Measurements from ENCODE around the gene MYO1D. TPM values are rescaled to one million over a fixed set of nuclear protein-coding genes. Genes with fewer than 3 reads are reported as not detected.

MYO1D gene
- total RNA-seq, 1 donor from 2014 or later, result 24.9 TPM

- no peak overlapping the region for H3K4me3 Mint-ChIP-seq
- DNase-seq (ENCODE audit: extremely low spot score, unreplicated experiment), result no peak
- H3K27me3 Mint-ChIP-seq, result no peaks in the 10 kb centered on the region
- H3K9me3 Mint-ChIP-seq, result no peaks in the 10 kb centered on the region
- peaks cover 5% of the 10 kb centered on the region for H3K4me1 Mint-ChIP-seq (ENCODE audit: unreplicated experiment)
- H3K36me3 Mint-ChIP-seq, result no peaks in the 10 kb centered on the region
- peak; percentile 27 for TF ChIP-seq CTCF (conservative IDR thresholded peaks at IDR 0.05)
- H3K27ac Mint-ChIP-seq, result no peak overlapping the region
These were observed 379.3 kb downstream of the MYO1D start for GRCh38 chr17:32497431-32498205.

- Mint-ChIP-seq H3K9me3 (no peaks in the 10 kb centered on the region), H3K27ac (no peak overlapping the region), H3K36me3 (no peaks in the 10 kb centered on the region), H3K27me3 (no peaks in the 10 kb centered on the region), H3K4me1 (ENCODE audit: unreplicated experiment) (peaks cover 10% of the 10 kb centered on the region), H3K4me3 (no peak overlapping the region)
- DNase-seq (ENCODE audit: extremely low spot score, unreplicated experiment), result no peak
- TF ChIP-seq CTCF (conservative IDR thresholded peaks at IDR 0.05), result no peak
These were observed 380.4 kb downstream of the MYO1D start for GRCh38 chr17:32496395-32497073.

- no peaks in the 10 kb centered on the region for H3K27me3 Mint-ChIP-seq
- no peaks in the 10 kb centered on the region for H3K9me3 Mint-ChIP-seq
- no peak for DNase-seq (ENCODE audit: extremely low spot score, unreplicated experiment)
- no peak for TF ChIP-seq CTCF (conservative IDR thresholded peaks at IDR 0.05)
- H3K4me1 Mint-ChIP-seq (ENCODE audit: unreplicated experiment), result peaks cover 10% of the 10 kb centered on the region
- no peaks in the 10 kb centered on the region for H3K36me3 Mint-ChIP-seq
- no peak overlapping the region for H3K27ac Mint-ChIP-seq
- H3K4me3 Mint-ChIP-seq, result no peak overlapping the region
These were observed 381.3 kb downstream of the MYO1D start for GRCh38 chr17:32495359-32496231.

GRCh38 chr17:32494621-32495358, 382.1 kb downstream of the MYO1D start:
- TF ChIP-seq CTCF (conservative IDR thresholded peaks at IDR 0.05), result no peak
- no peak for DNase-seq (ENCODE audit: extremely low spot score, unreplicated experiment)
- H3K9me3 Mint-ChIP-seq, result no peaks in the 10 kb centered on the region
- H3K36me3 Mint-ChIP-seq, result no peaks in the 10 kb centered on the region
- H3K27ac Mint-ChIP-seq, result no peak overlapping the region
- H3K27me3 Mint-ChIP-seq, result no peaks in the 10 kb centered on the region
- peaks cover 10% of the 10 kb centered on the region for H3K4me1 Mint-ChIP-seq (ENCODE audit: unreplicated experiment)
- no peak overlapping the region for H3K4me3 Mint-ChIP-seq

GRCh38 chr17:32493976-32494513, 382.9 kb downstream of the MYO1D start:
- no peak overlapping the region for H3K4me3 Mint-ChIP-seq
- H3K27me3 Mint-ChIP-seq, result no peaks in the 10 kb centered on the region
- no peaks in the 10 kb centered on the region for H3K9me3 Mint-ChIP-seq
- H3K27ac Mint-ChIP-seq, result no peak overlapping the region
- DNase-seq (ENCODE audit: extremely low spot score, unreplicated experiment), result no peak
- H3K4me1 Mint-ChIP-seq (ENCODE audit: unreplicated experiment), result peaks cover 10% of the 10 kb centered on the region
- TF ChIP-seq CTCF (conservative IDR thresholded peaks at IDR 0.05), result no peak
- H3K36me3 Mint-ChIP-seq, result no peaks in the 10 kb centered on the region
